CD4-positive, alpha-beta T cell treated with Interleukin-4 for 4 hours (primary cell): ENCODE results near the gene C1orf198.

Experiments
- DNase-seq: peaks from one replicate; pipeline ENCODE4 v3.0.0-alpha.2; 2020

The C1orf198 gene

GRCh38 chr1:230867903-230868735 lies at the start of gene C1orf198:
Gene C1orf198 (minus strand): TSS chr1:230868521. CDS start chr1:230868512, 9 bp downstream.
- peak; percentile 58 for DNase-seq

GRCh38 chr1:230917284-230918135 lies 49.2 kb upstream of the C1orf198 start:
- peak; percentile 74 for DNase-seq

- DNase-seq: no peak
Measured at GRCh38 chr1:230916587-230917283, 48.4 kb upstream of the C1orf198 start.

- DNase-seq: no peak
Measured at GRCh38 chr1:230915078-230915477, 46.8 kb upstream of the C1orf198 start.

- DNase-seq: no peak
Measured at GRCh38 chr1:230913496-230913895, 45.2 kb upstream of the C1orf198 start.

- no peak for DNase-seq
Measured at GRCh38 chr1:230910755-230911117, 42.4 kb upstream of the C1orf198 start.

- DNase-seq: no peak
Measured at GRCh38 chr1:230909974-230910754, 41.8 kb upstream of the C1orf198 start.

- DNase-seq: no peak
Measured at GRCh38 chr1:230907472-230908205, 39.3 kb upstream of the C1orf198 start.

GRCh38 chr1:230906226-230906625 lies 37.9 kb upstream of the C1orf198 start:
- DNase-seq: no peak

- DNase-seq: no peak
Measured at GRCh38 chr1:230905733-230906132, 37.4 kb upstream of the C1orf198 start.

- DNase-seq: no peak
Measured at GRCh38 chr1:230902349-230902923, 34.1 kb upstream of the C1orf198 start.

- no peak for DNase-seq
Measured at GRCh38 chr1:230901671-230902070, 33.4 kb upstream of the C1orf198 start.

GRCh38 chr1:230900984-230901383 lies 32.7 kb upstream of the C1orf198 start:
- no peak for DNase-seq

- DNase-seq: no peak
Measured at GRCh38 chr1:230899841-230900251, 31.5 kb upstream of the C1orf198 start.

GRCh38 chr1:230898748-230899147 lies 30.4 kb upstream of the C1orf198 start:
- DNase-seq: no peak

- no peak for DNase-seq
Measured at GRCh38 chr1:230898144-230898543, 29.8 kb upstream of the C1orf198 start.

GRCh38 chr1:230896779-230897178 lies 28.5 kb upstream of the C1orf198 start:
- no peak for DNase-seq

- DNase-seq: no peak
Measured at GRCh38 chr1:230895452-230895851, 27.1 kb upstream of the C1orf198 start.

GRCh38 chr1:230894664-230895063 lies 26.3 kb upstream of the C1orf198 start:
- no peak for DNase-seq

- DNase-seq: no peak
Measured at GRCh38 chr1:230894032-230894431, 25.7 kb upstream of the C1orf198 start.

- DNase-seq: no peak
Measured at GRCh38 chr1:230892018-230892491, 23.7 kb upstream of the C1orf198 start.
